ENCODE results near the gene SH3PXD2A. TPM values are rescaled to one million over a fixed set of nuclear protein-coding genes. Genes with fewer than 3 reads are reported as not detected.

SH3PXD2A gene
- total RNA-seq, 1 donor from 2014 or later, result 17.3 TPM

DNA sequence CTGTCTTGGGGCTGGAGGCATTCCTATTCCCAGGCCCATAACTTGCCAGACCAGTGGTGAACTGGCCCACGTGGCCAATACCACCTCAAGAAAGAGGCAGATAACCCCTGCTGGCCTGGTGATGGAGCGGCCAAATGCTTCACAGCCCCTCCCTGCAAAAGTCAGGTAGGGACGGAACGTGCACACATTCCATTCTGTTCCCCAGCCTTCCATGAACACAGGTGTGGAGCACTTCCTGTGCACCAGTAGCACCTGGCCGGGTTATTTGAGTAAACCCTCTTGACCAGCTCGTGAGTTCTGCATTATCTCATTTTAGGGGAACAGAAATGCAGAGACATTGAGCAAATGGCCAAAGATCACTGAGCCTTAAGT, 134.4 kb downstream of the SH3PXD2A start:
- no peak overlapping the region for H3K4me3 ChIP-seq (ENCODE audit: insufficient read depth, low read depth, low read length)
- Mint-ChIP-seq H3K4me3 (ENCODE audit: unreplicated experiment) (no peak overlapping the region), H3K9me3 (ENCODE audit: unreplicated experiment) (no peaks in the 10 kb centered on the region), H3K27me3 (ENCODE audit: low read depth, unreplicated experiment) (peaks cover 11% of the 10 kb centered on the region), H3K36me3 (ENCODE audit: low read depth, unreplicated experiment) (peaks cover 13% of the 10 kb centered on the region), H3K4me1 (ENCODE audit: low read depth, unreplicated experiment) (peaks cover 10% of the 10 kb centered on the region), H3K27ac (ENCODE audit: unreplicated experiment) (no peak overlapping the region)
- H4K20me1 ChIP-seq (ENCODE audit: insufficient read depth, low read length), result no peaks in the 10 kb centered on the region
- no peak overlapping the region for H2AFZ ChIP-seq (ENCODE audit: low read depth, low read length)
- H3K4me2 ChIP-seq (ENCODE audit: low read length), result no peak overlapping the region
- TF ChIP-seq EZH2 (IDR thresholded peaks at IDR 0.05; ENCODE audit: insufficient read depth, low read length), result no peak
- TF ChIP-seq, protein P1, sequence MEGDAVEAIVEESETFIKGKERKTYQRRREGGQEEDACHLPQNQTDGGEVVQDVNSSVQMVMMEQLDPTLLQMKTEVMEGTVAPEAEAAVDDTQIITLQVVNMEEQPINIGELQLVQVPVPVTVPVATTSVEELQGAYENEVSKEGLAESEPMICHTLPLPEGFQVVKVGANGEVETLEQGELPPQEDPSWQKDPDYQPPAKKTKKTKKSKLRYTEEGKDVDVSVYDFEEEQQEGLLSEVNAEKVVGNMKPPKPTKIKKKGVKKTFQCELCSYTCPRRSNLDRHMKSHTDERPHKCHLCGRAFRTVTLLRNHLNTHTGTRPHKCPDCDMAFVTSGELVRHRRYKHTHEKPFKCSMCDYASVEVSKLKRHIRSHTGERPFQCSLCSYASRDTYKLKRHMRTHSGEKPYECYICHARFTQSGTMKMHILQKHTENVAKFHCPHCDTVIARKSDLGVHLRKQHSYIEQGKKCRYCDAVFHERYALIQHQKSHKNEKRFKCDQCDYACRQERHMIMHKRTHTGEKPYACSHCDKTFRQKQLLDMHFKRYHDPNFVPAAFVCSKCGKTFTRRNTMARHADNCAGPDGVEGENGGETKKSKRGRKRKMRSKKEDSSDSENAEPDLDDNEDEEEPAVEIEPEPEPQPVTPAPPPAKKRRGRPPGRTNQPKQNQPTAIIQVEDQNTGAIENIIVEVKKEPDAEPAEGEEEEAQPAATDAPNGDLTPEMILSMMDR (IDR thresholded peaks at IDR 0.05; ENCODE audit: insufficient read depth, low read depth, low read length), result no peak
- no peak overlapping the region for H3K9ac ChIP-seq (ENCODE audit: low read length)
- no peaks in the 10 kb centered on the region for H3K79me2 ChIP-seq (ENCODE audit: insufficient read depth, low read length)
- H3K4me1 ChIP-seq (ENCODE audit: insufficient read depth, low read length), result peaks cover 8% of the 10 kb centered on the region
- FAIRE-seq (no peak), DNase-seq (ENCODE audit: low read depth) (no peak)
- no peaks in the 10 kb centered on the region for H3K9me3 ChIP-seq (ENCODE audit: insufficient read depth, low read depth, low read length)
- H3K27me3 ChIP-seq (ENCODE audit: insufficient read depth, low read length), result no peaks in the 10 kb centered on the region
- H3K36me3 ChIP-seq (ENCODE audit: insufficient read depth, low read length), result no peaks in the 10 kb centered on the region
- no peak overlapping the region for H3K27ac ChIP-seq (ENCODE audit: low read depth, low read length)

DNA sequence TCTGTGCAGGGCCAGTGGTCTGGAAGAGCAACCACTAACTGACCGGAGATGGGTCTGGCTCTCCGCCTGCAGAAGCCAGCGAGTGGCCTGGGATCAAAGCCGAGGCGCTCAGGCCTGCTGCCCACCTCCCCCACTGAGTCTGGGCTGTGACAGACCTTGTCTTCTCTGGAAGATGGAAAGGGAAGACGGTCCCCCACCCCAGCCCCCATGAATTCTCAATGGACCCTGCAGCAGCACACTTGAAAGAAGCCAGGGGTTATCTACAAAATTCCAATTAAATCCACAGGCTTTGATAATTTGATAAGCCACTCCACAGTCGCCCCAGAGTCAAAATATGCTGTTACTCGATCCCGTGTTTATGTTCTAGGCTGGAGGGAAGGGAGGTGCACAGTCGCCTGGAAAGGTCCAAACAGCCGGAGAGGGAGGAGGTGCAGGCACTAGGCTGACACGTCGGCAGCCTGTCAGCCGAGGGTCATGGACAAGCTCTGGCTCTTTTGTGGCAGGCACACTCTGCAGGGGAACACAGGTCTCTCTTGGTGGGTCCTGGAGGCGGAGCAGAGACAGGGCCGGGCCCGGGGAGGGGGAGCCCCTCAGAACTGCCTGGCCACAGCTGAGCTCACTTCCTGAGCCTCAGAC, 134.9 kb downstream of the SH3PXD2A start:
- Mint-ChIP-seq H3K27me3 (ENCODE audit: low read depth, unreplicated experiment) (peaks cover 11% of the 10 kb centered on the region), H3K4me1 (ENCODE audit: low read depth, unreplicated experiment) (peaks cover 15% of the 10 kb centered on the region), H3K36me3 (ENCODE audit: low read depth, unreplicated experiment) (peaks cover 13% of the 10 kb centered on the region), H3K4me3 (ENCODE audit: unreplicated experiment) (no peak overlapping the region), H3K27ac (ENCODE audit: unreplicated experiment) (no peak overlapping the region), H3K9me3 (ENCODE audit: unreplicated experiment) (no peaks in the 10 kb centered on the region)
- H3K4me2 ChIP-seq (ENCODE audit: low read length), result peak overlapping the region; percentile 3
- H3K36me3 ChIP-seq (ENCODE audit: insufficient read depth, low read length), result no peaks in the 10 kb centered on the region
- FAIRE-seq (no peak), DNase-seq (ENCODE audit: low read depth) (no peak)
- H3K27ac ChIP-seq (ENCODE audit: low read depth, low read length), result no peak overlapping the region
- H3K79me2 ChIP-seq (ENCODE audit: insufficient read depth, low read length), result no peaks in the 10 kb centered on the region
- H2AFZ ChIP-seq (ENCODE audit: low read depth, low read length), result no peak overlapping the region
- H4K20me1 ChIP-seq (ENCODE audit: insufficient read depth, low read length), result no peaks in the 10 kb centered on the region
- H3K27me3 ChIP-seq (ENCODE audit: insufficient read depth, low read length), result no peaks in the 10 kb centered on the region
- peaks cover 13% of the 10 kb centered on the region for H3K4me1 ChIP-seq (ENCODE audit: insufficient read depth, low read length)
- H3K9ac ChIP-seq (ENCODE audit: low read length), result no peak overlapping the region
- no peaks in the 10 kb centered on the region for H3K9me3 ChIP-seq (ENCODE audit: insufficient read depth, low read depth, low read length)
- no peak overlapping the region for H3K4me3 ChIP-seq (ENCODE audit: insufficient read depth, low read depth, low read length)
- TF ChIP-seq, protein P1 (IDR thresholded peaks at IDR 0.05; ENCODE audit: insufficient read depth, low read depth, low read length), result no peak
- TF ChIP-seq EZH2 (IDR thresholded peaks at IDR 0.05; ENCODE audit: insufficient read depth, low read length), result no peak

DNA sequence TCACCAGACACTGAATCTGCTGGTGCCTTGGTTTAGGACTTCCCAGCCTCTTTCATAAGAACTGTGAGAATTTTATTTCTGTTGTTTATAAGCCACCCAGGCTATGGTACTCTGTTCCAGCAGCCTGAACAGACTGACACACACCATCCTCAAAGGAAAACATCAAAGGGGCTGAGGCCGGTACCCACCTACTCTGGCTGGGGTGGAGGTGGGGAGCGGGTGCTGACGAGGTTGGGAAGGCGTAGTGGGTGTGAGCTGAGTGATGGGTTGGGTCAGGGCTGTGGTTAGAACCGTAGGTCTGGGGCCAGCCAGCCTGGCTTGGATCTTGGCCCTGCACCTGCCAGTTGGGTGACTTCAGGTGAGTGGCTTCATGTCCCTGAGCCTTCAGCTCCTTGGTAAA, 136.3 kb downstream of the SH3PXD2A start:
- H3K27me3 ChIP-seq (ENCODE audit: insufficient read depth, low read length), result no peaks in the 10 kb centered on the region
- no peak overlapping the region for H3K4me3 Mint-ChIP-seq (ENCODE audit: unreplicated experiment)
- FAIRE-seq (no peak), DNase-seq (ENCODE audit: low read depth) (no peak)
- H3K4me1 ChIP-seq (ENCODE audit: insufficient read depth, low read length), result peaks cover 19% of the 10 kb centered on the region
- peaks cover 4% of the 10 kb centered on the region for H3K27me3 Mint-ChIP-seq (ENCODE audit: low read depth, unreplicated experiment)
- no peaks in the 10 kb centered on the region for H3K79me2 ChIP-seq (ENCODE audit: insufficient read depth, low read length)
- peaks cover 21% of the 10 kb centered on the region for H3K4me1 Mint-ChIP-seq (ENCODE audit: low read depth, unreplicated experiment)
- no peak overlapping the region for H3K4me2 ChIP-seq (ENCODE audit: low read length)
- no peak overlapping the region for H3K27ac ChIP-seq (ENCODE audit: low read depth, low read length)
- no peak overlapping the region for H3K9ac ChIP-seq (ENCODE audit: low read length)
- peaks cover 8% of the 10 kb centered on the region for H3K36me3 Mint-ChIP-seq (ENCODE audit: low read depth, unreplicated experiment)
- H3K9me3 Mint-ChIP-seq (ENCODE audit: unreplicated experiment), result no peaks in the 10 kb centered on the region
- H4K20me1 ChIP-seq (ENCODE audit: insufficient read depth, low read length), result no peaks in the 10 kb centered on the region
- no peak overlapping the region for H2AFZ ChIP-seq (ENCODE audit: low read depth, low read length)
- no peak overlapping the region for H3K27ac Mint-ChIP-seq (ENCODE audit: unreplicated experiment)
- TF ChIP-seq, protein P1 (IDR thresholded peaks at IDR 0.05; ENCODE audit: insufficient read depth, low read depth, low read length), result no peak
- TF ChIP-seq EZH2 (IDR thresholded peaks at IDR 0.05; ENCODE audit: insufficient read depth, low read length), result no peak
- H3K9me3 ChIP-seq (ENCODE audit: insufficient read depth, low read depth, low read length), result no peaks in the 10 kb centered on the region
- H3K36me3 ChIP-seq (ENCODE audit: insufficient read depth, low read length), result no peaks in the 10 kb centered on the region
- H3K4me3 ChIP-seq (ENCODE audit: insufficient read depth, low read depth, low read length), result no peak overlapping the region
